HepG2 (cell line): ENCODE data around the gene FABP1. TPM values are rescaled to one million over a fixed set of nuclear protein-coding genes. Genes with fewer than 3 reads are reported as not detected.

Experiments
- BRF2 ChIP-seq: sonication (generic); formaldehyde crosslinking; IDR thresholded peaks from 2 replicates; pipeline ENCODE4 v1.8.1; 2022; ENCODE audit warnings: mild to moderate bottlenecking, missing genetic modification reagents
- CBFB ChIP-seq: sonication (generic); formaldehyde crosslinking; IDR thresholded peaks from 2 replicates; pipeline ENCODE4 v1.4.0; 2020; ENCODE audit warnings: missing genetic modification reagents
- DRAP1 ChIP-seq: IDR thresholded peaks from 2 replicates; pipeline ENCODE4 v1.6.1; 2016; ENCODE audit warnings: missing genetic modification reagents, missing compliant biosample characterization
- HIVEP1 ChIP-seq: sonication (generic); formaldehyde crosslinking; IDR thresholded peaks from 2 replicates; pipeline ENCODE4 v1.4.0; 2020; ENCODE audit warnings: mild to moderate bottlenecking, missing genetic modification reagents
- PHF21A ChIP-seq: sonication (generic); formaldehyde crosslinking; IDR thresholded peaks from 2 replicates; pipeline ENCODE4 v1.5.0; 2020; ENCODE audit warnings: mild to moderate bottlenecking, missing genetic modification reagents
- RBAK ChIP-seq: sonication (generic); formaldehyde crosslinking; IDR thresholded peaks from 2 replicates; pipeline ENCODE4 v1.5.1; 2020; ENCODE audit warnings: mild to moderate bottlenecking, missing genetic modification reagents
- TAF15 ChIP-seq: fragments of 200-400 bp; formaldehyde crosslinking; IDR thresholded peaks from one replicate; pipeline ENCODE4 v1.6.1; 2018; ENCODE audit warnings: mild to moderate bottlenecking, low read depth, low read length; ENCODE audit not compliant: poor library complexity, severe bottlenecking
- TBP ChIP-seq: sonication (generic); formaldehyde crosslinking; IDR thresholded peaks from 2 replicates; pipeline ENCODE4 v1.5.0; 2020; ENCODE audit warnings: missing genetic modification reagents
- TIGD3 ChIP-seq: sonication (generic); formaldehyde crosslinking; IDR thresholded peaks from 2 replicates; pipeline ENCODE4 v1.5.1; 2020; ENCODE audit warnings: mild to moderate bottlenecking, missing genetic modification reagents, borderline replicate concordance
- ZC3H13 ChIP-seq: sonication (generic); formaldehyde crosslinking; IDR thresholded peaks from 2 replicates; pipeline ENCODE4 v1.8.1; 2023; ENCODE audit warnings: mild to moderate bottlenecking, missing genetic modification reagents, moderate library complexity
- ZMYM2 ChIP-seq: sonication (generic); formaldehyde crosslinking; IDR thresholded peaks from 2 replicates; pipeline ENCODE4 v1.8.0; 2022; ENCODE audit warnings: mild to moderate bottlenecking, missing genetic modification reagents
- ZNF18 ChIP-seq: sonication (generic); formaldehyde crosslinking; IDR thresholded peaks from 2 replicates; pipeline ENCODE4 v1.8.0; 2022; ENCODE audit warnings: mild to moderate bottlenecking, missing genetic modification reagents; ENCODE audit not compliant: insufficient replicate concordance
- ZNF318 ChIP-seq: sonication (generic); formaldehyde crosslinking; IDR thresholded peaks from 2 replicates; pipeline ENCODE4 v1.4.0; 2020; ENCODE audit warnings: mild to moderate bottlenecking, missing genetic modification reagents
- ZNF333 ChIP-seq: sonication (generic); formaldehyde crosslinking; IDR thresholded peaks from 2 replicates; pipeline ENCODE4 v1.4.0; 2020; ENCODE audit warnings: mild to moderate bottlenecking, missing genetic modification reagents, borderline replicate concordance
- ZNF564 ChIP-seq: sonication (generic); formaldehyde crosslinking; IDR thresholded peaks from 2 replicates; pipeline ENCODE4 v1.8.1; 2023; ENCODE audit warnings: mild to moderate bottlenecking, missing genetic modification reagents
- ZNF605 ChIP-seq: sonication (generic); formaldehyde crosslinking; IDR thresholded peaks from 2 replicates; pipeline ENCODE4 v1.8.0; 2022; ENCODE audit warnings: mild to moderate bottlenecking, missing genetic modification reagents
- polyA plus RNA-seq, 8 experiments: library from polyadenylated mRNA; depleted of rRNA in 3 of 8; stranded (reverse) in 7 of 8; unstranded in 1 of 8; fragments of >200 nt; fragmentation: Illumina TruSeq in 4 of 8; extraction: Trizol in 4 of 8; gene quantifications; 2 replicates each; pipeline versions ENCODE4 v1.2.1 to v1.2.3, GENCODE V29; 2011 to 2016; ENCODE audit warnings: low read depth in 4 of 8, missing spikeins in 1 of 8, mixed read lengths in 1 of 8; ENCODE audit not compliant: insufficient read depth in 1 of 8
- total RNA-seq, 5 experiments: library from RNA; depleted of rRNA; stranded (reverse); fragments of >200 nt; fragmentation: Illumina TruSeq; extraction: Trizol; gene quantifications; 2 replicates each; pipeline ENCODE4 v1.2.3, GENCODE V29; 2016; ENCODE audit warnings: low read depth in 1 of 5
- TF ChIP-seq, protein P1 (sequence below): sonication (generic); formaldehyde crosslinking; IDR thresholded peaks from 2 replicates; pipeline ENCODE4 v1.8.0; 2022; ENCODE audit warnings: missing genetic modification reagents, low read depth, mild to moderate bottlenecking, borderline replicate concordance

The FABP1 gene
- total and polyA plus RNA-seq, 2 of the 13 experiments (the other 11 are each of a cell fraction or from before 2014, with no cell fraction given) = 644 to 1,608 TPM

DNA sequence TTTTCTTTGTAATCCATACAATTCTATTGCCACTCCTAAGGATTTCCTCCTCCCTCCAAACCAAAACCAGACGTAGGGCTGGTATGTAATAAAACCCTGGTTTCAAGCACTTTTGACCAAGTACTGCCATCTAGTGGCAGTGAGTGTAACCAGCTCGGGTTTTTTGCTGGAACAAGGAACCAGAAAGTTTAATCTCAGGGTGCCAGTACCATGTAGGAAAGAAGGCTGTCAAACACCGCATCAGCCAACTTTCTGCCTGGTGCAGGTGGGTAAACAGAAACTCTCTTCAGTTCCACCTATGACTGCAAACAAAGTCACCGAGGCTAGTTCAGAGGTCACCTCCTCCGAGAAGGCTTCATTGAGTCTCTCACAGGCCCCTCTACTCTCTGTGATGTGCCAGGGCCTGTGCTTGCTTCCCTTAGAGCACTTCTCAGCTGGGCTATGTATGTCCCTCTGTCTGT, 32.1 kb upstream of the FABP1 start (continued):
- no peak for TF ChIP-seq ZNF318 (CRISPR knock-in tag)
- no peak for TF ChIP-seq TIGD3
- no peak for TF ChIP-seq ZNF18 (CRISPR knock-in tag)
- TF ChIP-seq PHF21A = no peak
- no peak for TF ChIP-seq TBP (CRISPR knock-in tag)
- TF ChIP-seq ZNF333 (CRISPR knock-in tag) = no peak
- peak; percentile 53; the same call in 1 of the 2 replicates for TF ChIP-seq DRAP1
- 0 out of 2 replicates have a peak, but pooled peaks have one; percentile 23 for TF ChIP-seq BRF2 (CRISPR knock-in tag)
- no peak for TF ChIP-seq HIVEP1 (CRISPR knock-in tag)
- no peak for TF ChIP-seq TAF15
- TF ChIP-seq, protein P1, sequence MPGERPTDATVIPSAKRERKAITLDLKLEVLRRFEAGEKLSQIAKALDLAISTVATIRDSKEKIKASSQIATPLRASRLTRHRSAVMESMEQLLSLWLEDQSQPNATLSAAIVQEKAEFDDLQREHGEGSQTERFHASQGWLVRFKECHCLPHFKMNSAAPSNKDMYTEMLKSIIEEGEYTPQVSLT (CRISPR knock-in tag) = no peak
- no peak for TF ChIP-seq RBAK (CRISPR knock-in tag)
- TF ChIP-seq ZNF605 = peak; percentile 85
- TF ChIP-seq CBFB = peak; percentile 50; the same call in 1 of the 2 replicates
- TF ChIP-seq ZMYM2 = no peak
- no peak for TF ChIP-seq ZNF564 (CRISPR knock-in tag)
- no peak for TF ChIP-seq ZC3H13 (CRISPR knock-in tag)
